ENCODE measurements around the gene ANKS3. TPM values are rescaled to one million over a fixed set of nuclear protein-coding genes. Genes with fewer than 3 reads are reported as not detected.

Gene ANKS3
- total RNA-seq, 4 donors from 2014 or later: 6.7 to 16.6 (median 9.0) TPM

GRCh38 chr16:4692460-4693295 is 41.4 kb downstream of the ANKS3 start:
- H3K27me3 ChIP-seq: no peaks in the 10 kb centered on the region
- peak overlapping the region; percentile 57 to 87 (median 68) for H3K4me3 ChIP-seq
- in situ Hi-C loops (cut with MboI; ENCODE audit: low sequenced_read_pairs in 4 of 4): no loop called here
- peak; percentile 3 to 11 for ATAC-seq
- TF ChIP-seq, protein P1, sequence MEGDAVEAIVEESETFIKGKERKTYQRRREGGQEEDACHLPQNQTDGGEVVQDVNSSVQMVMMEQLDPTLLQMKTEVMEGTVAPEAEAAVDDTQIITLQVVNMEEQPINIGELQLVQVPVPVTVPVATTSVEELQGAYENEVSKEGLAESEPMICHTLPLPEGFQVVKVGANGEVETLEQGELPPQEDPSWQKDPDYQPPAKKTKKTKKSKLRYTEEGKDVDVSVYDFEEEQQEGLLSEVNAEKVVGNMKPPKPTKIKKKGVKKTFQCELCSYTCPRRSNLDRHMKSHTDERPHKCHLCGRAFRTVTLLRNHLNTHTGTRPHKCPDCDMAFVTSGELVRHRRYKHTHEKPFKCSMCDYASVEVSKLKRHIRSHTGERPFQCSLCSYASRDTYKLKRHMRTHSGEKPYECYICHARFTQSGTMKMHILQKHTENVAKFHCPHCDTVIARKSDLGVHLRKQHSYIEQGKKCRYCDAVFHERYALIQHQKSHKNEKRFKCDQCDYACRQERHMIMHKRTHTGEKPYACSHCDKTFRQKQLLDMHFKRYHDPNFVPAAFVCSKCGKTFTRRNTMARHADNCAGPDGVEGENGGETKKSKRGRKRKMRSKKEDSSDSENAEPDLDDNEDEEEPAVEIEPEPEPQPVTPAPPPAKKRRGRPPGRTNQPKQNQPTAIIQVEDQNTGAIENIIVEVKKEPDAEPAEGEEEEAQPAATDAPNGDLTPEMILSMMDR (IDR thresholded peaks at IDR 0.05 in 4 of 5, conservative IDR thresholded peaks at IDR 0.05 in 1 of 5): no peak
- TF ChIP-seq POLR2A (IDR thresholded peaks at IDR 0.05): no peak
- H3K4me1 ChIP-seq: peaks cover 25 to 29% of the 10 kb centered on the region in 2 donors
- peaks cover 0 to 11% of the 10 kb centered on the region in 2 donors for H3K36me3 ChIP-seq
- H3K27ac ChIP-seq: peak overlapping the region; percentile 65 to 84 (median 82)
- H3K9me3 ChIP-seq: no peaks in the 10 kb centered on the region
- intact Hi-C loops (cut with DNase I; ENCODE audit: low total_unique reads): loop anchor here (1.0 to 2.0 kb wide), 3 partner anchors 42 to 264 kb away; partner anchors contain the start of genes ANKS3 and DNAAF8
- no peak for DNase-seq

DNA sequence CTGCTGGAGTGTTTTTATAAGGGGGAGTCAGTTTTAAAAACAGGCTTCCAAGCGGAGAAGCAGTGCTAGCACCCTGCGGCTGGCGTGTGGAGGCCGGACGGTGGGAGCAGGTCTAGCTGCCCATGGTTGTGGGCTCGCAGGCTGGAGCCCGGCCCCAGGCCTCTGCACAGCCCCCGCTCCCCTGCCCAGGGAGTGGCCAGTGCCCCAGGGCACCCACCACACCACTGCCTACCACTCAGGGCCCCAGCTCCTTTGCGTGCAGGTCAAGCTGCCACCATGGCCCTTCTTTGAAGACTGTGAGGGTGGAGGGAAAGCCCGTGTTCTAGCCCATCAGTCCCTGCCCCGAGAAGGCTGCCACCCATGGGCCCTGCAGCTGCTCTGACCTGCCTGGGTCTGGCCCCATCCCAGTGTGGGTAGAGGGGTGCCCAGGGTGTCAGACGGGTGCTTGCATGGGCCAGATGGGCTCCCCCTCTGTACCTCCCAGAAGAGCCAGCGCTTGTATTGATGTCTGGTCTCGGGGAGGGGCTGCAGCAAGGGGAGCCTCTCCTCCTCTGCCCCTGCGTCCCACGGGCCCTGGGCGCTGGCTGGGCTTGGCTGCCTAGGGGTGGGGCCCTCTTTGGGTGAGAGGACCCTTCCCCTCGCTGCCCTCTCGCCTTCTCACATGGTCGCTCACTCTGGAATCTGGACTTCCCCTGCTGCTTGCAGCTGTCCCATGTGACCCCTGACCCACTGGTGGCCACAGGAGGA is 42.2 kb downstream of the ANKS3 start:
- DNase-seq: no peak

DNA sequence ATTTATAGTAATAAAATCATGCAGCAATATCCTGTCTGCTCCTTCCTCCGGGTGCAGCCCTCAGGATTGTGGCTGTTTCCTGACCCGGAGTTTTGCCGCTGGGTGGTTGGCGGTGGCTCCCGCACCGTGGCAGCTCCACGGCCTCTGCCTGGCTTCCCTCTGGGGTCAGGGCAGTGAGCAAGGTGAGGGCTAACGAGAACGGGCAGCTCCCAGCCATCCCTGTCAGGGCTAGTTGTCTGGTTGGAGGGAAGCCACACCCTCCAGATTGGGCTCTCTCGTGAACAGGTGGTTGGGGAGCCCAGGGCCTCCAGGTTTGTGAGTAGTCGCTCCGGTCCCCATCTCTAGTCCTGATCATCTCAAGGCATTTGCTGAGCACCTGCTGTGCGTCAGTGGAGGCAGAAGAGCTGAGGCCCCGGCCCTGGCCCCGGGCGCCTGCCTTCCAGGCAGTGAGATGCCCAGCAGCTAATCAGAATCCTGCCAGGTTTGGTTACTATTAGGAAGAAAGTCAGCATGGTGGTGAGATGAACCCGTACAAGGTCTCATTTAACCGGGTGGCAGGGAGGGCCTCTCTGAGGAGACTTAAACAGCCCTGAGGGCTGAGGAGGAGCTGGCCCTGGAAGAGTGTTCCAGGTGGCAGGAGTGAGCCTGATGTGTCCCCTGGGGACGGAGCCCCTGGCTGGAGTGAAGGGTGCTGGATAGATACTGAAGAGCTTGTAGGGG is 43.0 kb downstream of the ANKS3 start:
- Histone ChIP-seq H3K36me3 (peaks cover 0 to 7% of the 10 kb centered on the region in 2 donors), H3K9me3 (no peaks in the 10 kb centered on the region), H3K4me3 (no peak overlapping the region), H3K27me3 (no peaks in the 10 kb centered on the region), H3K27ac (no peak overlapping the region), H3K4me1 (peaks cover 27 to 32% of the 10 kb centered on the region in 2 donors)
- intact Hi-C loops (cut with DNase I; ENCODE audit: low total_unique reads): no loop called here
- in situ Hi-C loops (cut with MboI; ENCODE audit: low sequenced_read_pairs in 4 of 4): no loop called here
- TF ChIP-seq, protein P1 (IDR thresholded peaks at IDR 0.05 in 4 of 5, conservative IDR thresholded peaks at IDR 0.05 in 1 of 5): no peak
- TF ChIP-seq POLR2A (IDR thresholded peaks at IDR 0.05): no peak
- no peak for DNase-seq
- no peak for ATAC-seq

More for the DNA sequence above, 42.2 kb downstream of the ANKS3 start:
- Histone ChIP-seq H3K4me3 (no peak overlapping the region), H3K27ac (peak overlapping the region in 1 of 4 donors; percentile 84), H3K4me1 (peaks cover 27 to 32% of the 10 kb centered on the region in 2 donors), H3K9me3 (no peaks in the 10 kb centered on the region), H3K27me3 (no peaks in the 10 kb centered on the region), H3K36me3 (peaks cover 0 to 7% of the 10 kb centered on the region in 2 donors)
- TF ChIP-seq, protein P1 (IDR thresholded peaks at IDR 0.05 in 4 of 5, conservative IDR thresholded peaks at IDR 0.05 in 1 of 5): no peak
- TF ChIP-seq POLR2A (IDR thresholded peaks at IDR 0.05): no peak
- in situ Hi-C loops (cut with MboI; ENCODE audit: low sequenced_read_pairs in 4 of 4) (no loop called here), intact Hi-C loops (cut with DNase I; ENCODE audit: low total_unique reads) (loop anchor here (2.0 kb wide), 2 partner anchors 43 to 265 kb away; partner anchors contain the start of genes ANKS3 and DNAAF8)
- no peak for ATAC-seq

DNA sequence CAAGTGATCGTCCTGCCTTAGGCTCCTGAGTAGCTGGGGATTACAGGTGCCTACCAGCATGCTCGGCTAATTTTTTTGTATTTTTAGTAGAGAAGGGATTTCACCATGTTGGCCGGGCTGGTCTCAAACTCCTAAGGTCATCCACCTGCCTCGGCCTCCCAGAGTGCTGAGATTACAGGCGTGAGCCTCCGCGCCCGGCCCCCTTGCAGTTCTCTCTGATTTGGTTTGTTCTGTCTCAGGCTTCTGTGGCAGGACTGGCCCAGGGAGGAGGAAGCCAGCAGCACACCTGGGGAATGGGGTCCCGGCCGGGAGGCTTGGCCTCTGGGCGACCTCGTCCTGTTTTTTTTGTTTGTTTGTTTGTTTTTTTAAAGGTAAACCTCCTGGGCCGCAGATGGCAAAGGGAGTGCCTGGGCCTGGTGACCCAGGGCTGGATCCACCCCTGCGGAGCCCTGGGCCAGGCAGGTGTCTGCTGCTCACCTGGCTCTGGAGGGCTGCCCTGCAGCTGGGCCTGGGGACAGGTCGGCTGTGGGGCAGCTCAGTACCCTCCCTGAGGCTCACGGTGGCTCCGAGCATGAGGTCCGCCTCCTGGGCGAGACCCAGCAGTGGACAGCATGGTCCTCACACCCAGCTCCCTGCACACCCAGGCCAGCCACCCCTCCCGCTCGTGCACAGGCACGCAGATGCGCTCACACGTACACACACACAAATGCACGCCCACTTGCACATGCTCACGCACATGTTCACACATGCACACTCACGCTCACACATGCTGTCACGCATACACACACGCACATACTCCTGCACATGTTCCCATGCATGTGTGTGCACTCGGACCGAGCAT is 44.0 kb downstream of the ANKS3 start:
- ATAC-seq: no peak
- Histone ChIP-seq H3K4me3 (no peak overlapping the region), H3K27ac (peak overlapping the region in 1 of 4 donors; percentile 83), H3K27me3 (no peaks in the 10 kb centered on the region), H3K9me3 (no peaks in the 10 kb centered on the region), H3K36me3 (peaks cover 0 to 11% of the 10 kb centered on the region in 2 donors), H3K4me1 (peaks cover 25 to 32% of the 10 kb centered on the region in 2 donors)
- intact Hi-C loops (cut with DNase I; ENCODE audit: low total_unique reads): no loop called here
- in situ Hi-C loops (cut with MboI; ENCODE audit: low sequenced_read_pairs in 4 of 4): no loop called here
- DNase-seq: no peak
- TF ChIP-seq POLR2A (IDR thresholded peaks at IDR 0.05): no peak
- TF ChIP-seq, protein P1 (IDR thresholded peaks at IDR 0.05 in 4 of 5, conservative IDR thresholded peaks at IDR 0.05 in 1 of 5): no peak

Measured in gastrocnemius medialis (tissue), 4 donors.